ENCODE results near the gene RANBP3.

RANBP3 gene

GRCh38 chr19:5913739-5914357 lies 64.1 kb downstream of the RANBP3 start, which contains the start of gene CAPS:
Gene CAPS, plus strand, starts transcription at chr19:5914254. Its CDS starts 153 bp downstream, at chr19:5914407.
- WGBS, 2 experiments (ENCODE audit: insufficient coverage in 2 of 2) = 94 to 96% methylated on average over 9 of the region's 10 CpGs
- Histone ChIP-seq H3K9me3 (ENCODE audit: control insufficient read depth, low read length) (no peaks in the 10 kb centered on the region), H3K27ac (ENCODE audit: low read depth, low read length, severe bottlenecking) (no peak within 1 kb of the TSS), H3K36me3 (ENCODE audit: control insufficient read depth, insufficient read depth, low read length) (peaks cover 46% of the 10 kb centered on the region), H3K4me1 (ENCODE audit: control insufficient read depth, insufficient read depth, low read length, poor library complexity, severe bottlenecking) (no peaks in the 10 kb centered on the region), H3K4me3 (ENCODE audit: extremely low read depth, insufficient read depth, low read length, poor library complexity, severe bottlenecking) (no peak within 1 kb of the TSS)

- no peak overlapping the region for H3K4me3 ChIP-seq (ENCODE audit: extremely low read depth, insufficient read depth, low read length, poor library complexity, severe bottlenecking)
- no CpG with 5 or more reads among the region's 1 CpG for WGBS, 2 experiments (ENCODE audit: insufficient coverage in 2 of 2)
- H3K36me3 ChIP-seq (ENCODE audit: control insufficient read depth, insufficient read depth, low read length) = peaks cover 24% of the 10 kb centered on the region
- H3K9me3 ChIP-seq (ENCODE audit: control insufficient read depth, low read length) = no peaks in the 10 kb centered on the region
- H3K4me1 ChIP-seq (ENCODE audit: control insufficient read depth, insufficient read depth, low read length, poor library complexity, severe bottlenecking) = no peaks in the 10 kb centered on the region
- H3K27ac ChIP-seq (ENCODE audit: low read depth, low read length, severe bottlenecking) = no peak overlapping the region
Measured at GRCh38 chr19:5911366-5911765, 66.6 kb downstream of the RANBP3 start.

DNA sequence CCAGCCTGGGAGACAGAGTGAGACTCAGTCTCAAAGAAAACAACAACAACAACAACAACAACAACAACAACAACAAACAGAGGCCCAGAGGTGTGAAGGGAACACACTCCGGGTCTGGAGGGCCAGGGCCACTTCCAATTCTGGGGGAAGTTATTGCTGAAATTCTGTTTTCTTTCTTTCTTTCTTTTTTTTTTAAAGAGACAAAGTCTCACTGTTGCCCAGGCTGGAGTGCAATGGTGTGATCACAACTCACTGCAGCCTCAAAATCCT lies 67.4 kb downstream of the RANBP3 start:
- Histone ChIP-seq H3K4me3 (ENCODE audit: extremely low read depth, insufficient read depth, low read length, poor library complexity, severe bottlenecking) (no peak overlapping the region), H3K9me3 (ENCODE audit: control insufficient read depth, low read length) (no peaks in the 10 kb centered on the region), H3K4me1 (ENCODE audit: control insufficient read depth, insufficient read depth, low read length, poor library complexity, severe bottlenecking) (no peaks in the 10 kb centered on the region), H3K27ac (ENCODE audit: low read depth, low read length, severe bottlenecking) (peak overlapping the region; percentile 7), H3K36me3 (ENCODE audit: control insufficient read depth, insufficient read depth, low read length) (peaks cover 17% of the 10 kb centered on the region)
- 100% methylated on average over 1 of the region's 1 CpG; no CpG with 5 or more reads in 1 of the 2 experiments for WGBS, 2 experiments (ENCODE audit: insufficient coverage in 2 of 2)

GRCh38 chr19:5908773-5909442 lies 69.0 kb downstream of the RANBP3 start:
- 88 to 89% methylated on average over 13 to 14 of the region's 14 CpGs for WGBS, 2 experiments (ENCODE audit: insufficient coverage in 2 of 2)
- peaks cover 7% of the 10 kb centered on the region for H3K36me3 ChIP-seq (ENCODE audit: control insufficient read depth, insufficient read depth, low read length)
- H3K4me3 ChIP-seq (ENCODE audit: extremely low read depth, insufficient read depth, low read length, poor library complexity, severe bottlenecking) = no peak overlapping the region
- no peaks in the 10 kb centered on the region for H3K4me1 ChIP-seq (ENCODE audit: control insufficient read depth, insufficient read depth, low read length, poor library complexity, severe bottlenecking)
- H3K27ac ChIP-seq (ENCODE audit: low read depth, low read length, severe bottlenecking) = no peak overlapping the region
- H3K9me3 ChIP-seq (ENCODE audit: control insufficient read depth, low read length) = no peaks in the 10 kb centered on the region

GRCh38 chr19:5907241-5907640 lies 70.7 kb downstream of the RANBP3 start:
- Histone ChIP-seq H3K36me3 (ENCODE audit: control insufficient read depth, insufficient read depth, low read length) (peaks cover 3% of the 10 kb centered on the region), H3K4me1 (ENCODE audit: control insufficient read depth, insufficient read depth, low read length, poor library complexity, severe bottlenecking) (no peaks in the 10 kb centered on the region), H3K4me3 (ENCODE audit: extremely low read depth, insufficient read depth, low read length, poor library complexity, severe bottlenecking) (no peak overlapping the region), H3K9me3 (ENCODE audit: control insufficient read depth, low read length) (no peaks in the 10 kb centered on the region), H3K27ac (ENCODE audit: low read depth, low read length, severe bottlenecking) (no peak overlapping the region)
- WGBS, 2 experiments (ENCODE audit: insufficient coverage in 2 of 2) = 40 to 75% methylated on average over 1 to 4 of the region's 5 CpGs

DNA sequence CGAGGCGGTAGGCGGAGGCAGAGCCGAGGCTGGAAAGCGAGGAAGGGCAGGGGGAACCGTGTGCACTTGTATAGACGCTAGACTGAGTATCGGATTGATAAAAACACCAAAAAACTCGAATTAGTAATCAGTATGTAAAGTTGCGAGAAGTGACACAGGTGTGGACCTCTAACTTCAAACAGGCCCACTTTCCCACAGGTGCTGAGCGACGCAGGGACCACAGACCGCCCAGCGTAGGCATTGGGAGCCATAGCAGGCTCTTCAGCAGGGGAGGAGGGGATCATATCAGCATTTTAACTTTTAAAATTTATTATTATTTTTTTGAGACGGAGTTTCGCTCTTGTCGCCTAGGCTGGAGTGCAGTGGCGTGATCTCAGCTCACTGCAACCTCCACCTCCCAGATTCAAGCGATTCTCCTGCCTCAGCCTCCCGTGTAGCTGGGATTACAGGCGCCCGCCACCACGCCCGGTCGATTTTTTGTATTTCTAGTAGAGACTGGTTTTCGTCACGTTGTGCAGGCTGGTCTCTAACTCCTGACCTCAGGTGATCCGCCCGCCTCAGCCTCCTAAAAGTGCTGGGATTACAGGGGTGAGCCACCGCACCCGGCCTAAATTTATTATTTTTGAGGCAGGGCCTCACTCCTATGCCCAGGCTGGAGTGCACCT lies 72.7 kb downstream of the RANBP3 start:
- H3K36me3 ChIP-seq (ENCODE audit: control insufficient read depth, insufficient read depth, low read length) = peaks cover 16% of the 10 kb centered on the region
- no peak overlapping the region for H3K27ac ChIP-seq (ENCODE audit: low read depth, low read length, severe bottlenecking)
- no peaks in the 10 kb centered on the region for H3K4me1 ChIP-seq (ENCODE audit: control insufficient read depth, insufficient read depth, low read length, poor library complexity, severe bottlenecking)
- WGBS, 2 experiments (ENCODE audit: insufficient coverage in 2 of 2) = 54 to 58% methylated on average over 17 to 23 of the region's 31 CpGs
- H3K4me3 ChIP-seq (ENCODE audit: extremely low read depth, insufficient read depth, low read length, poor library complexity, severe bottlenecking) = peak overlapping the region; percentile 95
- H3K9me3 ChIP-seq (ENCODE audit: control insufficient read depth, low read length) = no peaks in the 10 kb centered on the region

GRCh38 chr19:5904352-5905113 lies 73.4 kb downstream of the RANBP3 start, which contains the start of gene VMAC:
Gene VMAC, plus strand, starts transcription at chr19:5904872. Its CDS starts 19 bp downstream, at chr19:5904891.
- Histone ChIP-seq H3K27ac (ENCODE audit: low read depth, low read length, severe bottlenecking) (peak within 1 kb of the TSS; percentile 97), H3K36me3 (ENCODE audit: control insufficient read depth, insufficient read depth, low read length) (peaks cover 21% of the 10 kb centered on the region), H3K9me3 (ENCODE audit: control insufficient read depth, low read length) (no peaks in the 10 kb centered on the region), H3K4me1 (ENCODE audit: control insufficient read depth, insufficient read depth, low read length, poor library complexity, severe bottlenecking) (no peaks in the 10 kb centered on the region), H3K4me3 (ENCODE audit: extremely low read depth, insufficient read depth, low read length, poor library complexity, severe bottlenecking) (peak within 1 kb of the TSS; percentile 95)
- WGBS, 2 experiments (ENCODE audit: insufficient coverage in 2 of 2) = 1 to 2% methylated on average over 51 to 54 of the region's 61 CpGs

- H3K9me3 ChIP-seq (ENCODE audit: control insufficient read depth, low read length) = no peaks in the 10 kb centered on the region
- H3K36me3 ChIP-seq (ENCODE audit: control insufficient read depth, insufficient read depth, low read length) = peaks cover 21% of the 10 kb centered on the region
- 0% methylated on average over 57 of the region's 57 CpGs for WGBS, 2 experiments (ENCODE audit: insufficient coverage in 2 of 2)
- peak within 1 kb of the TSS; percentile 95 for H3K4me3 ChIP-seq (ENCODE audit: extremely low read depth, insufficient read depth, low read length, poor library complexity, severe bottlenecking)
- H3K4me1 ChIP-seq (ENCODE audit: control insufficient read depth, insufficient read depth, low read length, poor library complexity, severe bottlenecking) = no peaks in the 10 kb centered on the region
- peak within 1 kb of the TSS; percentile 97 for H3K27ac ChIP-seq (ENCODE audit: low read depth, low read length, severe bottlenecking)
Measured at GRCh38 chr19:5903624-5904351, 74.2 kb downstream of the RANBP3 start, which contains the start of gene NDUFA11. Gene NDUFA11, minus strand, starts transcription at chr19:5903790. Its CDS starts 82 bp downstream, at chr19:5903708.

DNA sequence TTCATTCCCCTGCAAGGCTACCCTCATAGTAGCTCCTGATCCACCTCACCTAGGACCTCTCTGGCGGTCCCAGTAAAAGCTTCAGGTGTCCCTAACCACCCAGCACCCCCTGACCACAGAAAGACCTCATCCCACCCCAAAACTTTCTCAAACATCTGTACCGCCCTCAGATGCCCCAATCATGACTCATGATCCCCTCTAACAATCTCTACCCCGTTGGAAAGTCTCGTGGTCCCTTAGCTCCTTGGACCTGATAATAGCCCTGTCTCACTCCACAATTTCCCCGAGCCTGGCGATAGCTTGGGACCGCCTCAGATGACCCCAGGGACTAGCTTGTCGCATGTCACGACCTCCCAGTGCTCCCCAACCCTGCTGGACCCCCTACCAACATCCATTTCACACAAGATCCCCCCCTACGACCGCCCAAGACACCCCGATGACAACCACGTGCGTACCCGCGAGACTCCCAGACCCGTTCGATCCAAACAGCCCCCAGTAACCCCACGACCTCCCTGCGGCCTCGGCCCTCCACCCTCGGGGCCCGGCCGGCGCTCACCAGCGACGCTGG lies 74.8 kb downstream of the RANBP3 start:
- Histone ChIP-seq H3K27ac (ENCODE audit: low read depth, low read length, severe bottlenecking) (peak overlapping the region; percentile 97), H3K4me3 (ENCODE audit: extremely low read depth, insufficient read depth, low read length, poor library complexity, severe bottlenecking) (peak overlapping the region; percentile 95)
- 0% methylated on average over 5 to 25 of the region's 27 CpGs for WGBS, 2 experiments (ENCODE audit: insufficient coverage in 2 of 2)

GRCh38 chr19:5900976-5901375 lies 77.0 kb downstream of the RANBP3 start:
- H3K27ac ChIP-seq (ENCODE audit: low read depth, low read length, severe bottlenecking) = no peak overlapping the region
- no peaks in the 10 kb centered on the region for H3K9me3 ChIP-seq (ENCODE audit: control insufficient read depth, low read length)
- H3K4me1 ChIP-seq (ENCODE audit: control insufficient read depth, insufficient read depth, low read length, poor library complexity, severe bottlenecking) = no peaks in the 10 kb centered on the region
- 97 to 98% methylated on average over 8 of the region's 8 CpGs for WGBS, 2 experiments (ENCODE audit: insufficient coverage in 2 of 2)
- peaks cover 31% of the 10 kb centered on the region for H3K36me3 ChIP-seq (ENCODE audit: control insufficient read depth, insufficient read depth, low read length)
- no peak overlapping the region for H3K4me3 ChIP-seq (ENCODE audit: extremely low read depth, insufficient read depth, low read length, poor library complexity, severe bottlenecking)

More for the DNA sequence above, 74.8 kb downstream of the RANBP3 start:
- Histone ChIP-seq H3K36me3 (ENCODE audit: control insufficient read depth, insufficient read depth, low read length) (peaks cover 21% of the 10 kb centered on the region), H3K4me1 (ENCODE audit: control insufficient read depth, insufficient read depth, low read length, poor library complexity, severe bottlenecking) (no peaks in the 10 kb centered on the region), H3K9me3 (ENCODE audit: control insufficient read depth, low read length) (no peaks in the 10 kb centered on the region)
